ENCODE measurements around the gene CAMK1D.
A peak's percentile ranks its signal among the peaks of the same experiment; 100 is the strongest.

The CAMK1D gene

DNA sequence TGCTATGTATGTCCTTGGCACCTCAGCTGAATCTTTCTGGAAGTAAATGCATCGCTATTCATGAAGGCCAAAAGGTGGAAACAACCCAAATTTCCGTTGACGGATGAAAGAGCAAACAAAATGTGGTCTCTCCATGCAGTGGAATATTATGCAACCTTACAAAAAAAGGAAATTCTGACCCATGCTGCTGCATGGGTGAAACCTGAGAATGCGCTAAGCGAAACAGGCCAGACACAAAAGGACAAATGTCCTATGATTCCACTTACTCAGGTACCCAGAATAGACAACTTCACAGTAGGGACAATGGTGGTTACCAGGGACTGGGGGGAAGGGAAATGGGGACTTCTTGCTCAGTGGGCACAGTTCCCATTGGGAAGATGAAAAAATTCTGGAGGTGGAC, 158.8 kb downstream of the CAMK1D start:
- DNase-seq (no peak), ATAC-seq (ENCODE audit: insufficient read depth, low read depth) (no peak)
- H3K4me3 ChIP-seq (ENCODE audit: low read depth in 1 of 2, low read length in 2 of 2): no peak overlapping the region
- H3K4me2 ChIP-seq (ENCODE audit: insufficient read depth, low read length): no peak overlapping the region
- H2AFZ ChIP-seq (ENCODE audit: low read depth, low read length): no peak overlapping the region
- H3K4me1 ChIP-seq (ENCODE audit: insufficient read depth, low read length): no peaks in the 10 kb centered on the region
- H3K27me3 ChIP-seq (ENCODE audit: insufficient read depth, low read length, poor library complexity): no peaks in the 10 kb centered on the region
- H3K9ac ChIP-seq (ENCODE audit: low read depth, low read length): no peak overlapping the region
- no peaks in the 10 kb centered on the region for H3K36me3 ChIP-seq (ENCODE audit: insufficient read depth, low read length)
- TF ChIP-seq, protein P1, sequence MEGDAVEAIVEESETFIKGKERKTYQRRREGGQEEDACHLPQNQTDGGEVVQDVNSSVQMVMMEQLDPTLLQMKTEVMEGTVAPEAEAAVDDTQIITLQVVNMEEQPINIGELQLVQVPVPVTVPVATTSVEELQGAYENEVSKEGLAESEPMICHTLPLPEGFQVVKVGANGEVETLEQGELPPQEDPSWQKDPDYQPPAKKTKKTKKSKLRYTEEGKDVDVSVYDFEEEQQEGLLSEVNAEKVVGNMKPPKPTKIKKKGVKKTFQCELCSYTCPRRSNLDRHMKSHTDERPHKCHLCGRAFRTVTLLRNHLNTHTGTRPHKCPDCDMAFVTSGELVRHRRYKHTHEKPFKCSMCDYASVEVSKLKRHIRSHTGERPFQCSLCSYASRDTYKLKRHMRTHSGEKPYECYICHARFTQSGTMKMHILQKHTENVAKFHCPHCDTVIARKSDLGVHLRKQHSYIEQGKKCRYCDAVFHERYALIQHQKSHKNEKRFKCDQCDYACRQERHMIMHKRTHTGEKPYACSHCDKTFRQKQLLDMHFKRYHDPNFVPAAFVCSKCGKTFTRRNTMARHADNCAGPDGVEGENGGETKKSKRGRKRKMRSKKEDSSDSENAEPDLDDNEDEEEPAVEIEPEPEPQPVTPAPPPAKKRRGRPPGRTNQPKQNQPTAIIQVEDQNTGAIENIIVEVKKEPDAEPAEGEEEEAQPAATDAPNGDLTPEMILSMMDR (IDR thresholded peaks at IDR 0.05; ENCODE audit: borderline replicate concordance, extremely low read depth, low read length, poor library complexity, severe bottlenecking): no peak
- no peak for TF ChIP-seq EZH2 (IDR thresholded peaks at IDR 0.05; ENCODE audit: borderline replicate concordance, low read depth, low read length, severe bottlenecking)
- H3K9me3 ChIP-seq (ENCODE audit: insufficient read depth, low read length, severe bottlenecking): no peaks in the 10 kb centered on the region
- peaks cover 3% of the 10 kb centered on the region; the same call in 1 of the 2 replicates for H4K20me1 ChIP-seq (ENCODE audit: insufficient read depth, low read length)
- H3K27ac ChIP-seq (ENCODE audit: low read length): no peak overlapping the region
- H3K79me2 ChIP-seq (ENCODE audit: insufficient read depth, low read length): no peaks in the 10 kb centered on the region

DNA sequence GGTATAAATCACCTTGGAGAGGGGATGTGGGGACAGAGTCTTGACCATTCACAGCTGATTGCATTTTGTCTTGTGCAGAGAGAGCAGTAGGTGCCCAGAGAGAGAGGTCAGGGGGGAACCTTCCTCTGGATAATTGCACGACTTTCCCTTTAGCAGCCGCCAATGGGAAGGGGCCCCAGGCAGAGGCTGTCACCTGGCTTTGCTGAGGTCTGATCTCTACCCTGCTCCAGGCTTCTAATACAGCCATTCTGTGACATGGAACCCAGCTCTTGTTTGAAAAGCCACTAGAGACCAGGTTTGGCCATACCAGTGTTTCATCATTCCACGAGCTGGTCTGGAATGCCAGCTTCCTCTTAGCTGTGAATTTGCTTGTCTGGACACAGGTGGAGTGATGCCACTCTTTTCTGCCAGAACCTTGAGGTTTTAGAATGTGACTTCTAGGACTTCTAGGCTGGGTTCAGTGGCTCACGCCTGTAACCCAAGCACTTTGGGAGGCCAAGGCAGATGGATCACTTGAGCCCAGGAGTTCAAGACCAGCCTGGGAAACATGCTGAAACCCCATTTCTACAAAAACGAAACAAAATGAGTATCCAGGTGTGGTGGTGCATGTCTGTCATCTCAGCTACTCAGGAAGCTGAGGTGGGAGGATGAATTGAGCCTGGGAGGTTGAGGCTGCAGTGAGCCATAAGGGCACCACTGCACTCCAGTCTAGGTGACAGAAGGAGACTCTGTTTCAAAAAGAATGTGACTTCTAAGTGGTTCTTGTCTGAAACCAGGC, 159.9 kb downstream of the CAMK1D start:
- Histone ChIP-seq H3K9ac (ENCODE audit: low read depth, low read length) (no peak overlapping the region), H3K9me3 (ENCODE audit: insufficient read depth, low read length, severe bottlenecking) (no peaks in the 10 kb centered on the region), H2AFZ (ENCODE audit: low read depth, low read length) (no peak overlapping the region), H3K27me3 (ENCODE audit: insufficient read depth, low read length, poor library complexity) (no peaks in the 10 kb centered on the region), H3K79me2 (ENCODE audit: insufficient read depth, low read length) (no peaks in the 10 kb centered on the region), H3K36me3 (ENCODE audit: insufficient read depth, low read length) (no peaks in the 10 kb centered on the region), H3K27ac (ENCODE audit: low read length) (no peak overlapping the region), H3K4me3 (ENCODE audit: low read depth in 1 of 2, low read length in 2 of 2) (no peak overlapping the region), H3K4me2 (ENCODE audit: insufficient read depth, low read length) (no peak overlapping the region), H4K20me1 (ENCODE audit: insufficient read depth, low read length) (peaks cover 2% of the 10 kb centered on the region; the same call in 1 of the 2 replicates), H3K4me1 (ENCODE audit: insufficient read depth, low read length) (no peaks in the 10 kb centered on the region)
- DNase-seq (no peak), ATAC-seq (ENCODE audit: insufficient read depth, low read depth) (peak; percentile 55; the same call in 1 of the 3 replicates)
- no peak for TF ChIP-seq EZH2 (IDR thresholded peaks at IDR 0.05; ENCODE audit: borderline replicate concordance, low read depth, low read length, severe bottlenecking)
- TF ChIP-seq, protein P1 (IDR thresholded peaks at IDR 0.05; ENCODE audit: borderline replicate concordance, extremely low read depth, low read length, poor library complexity, severe bottlenecking): no peak

DNA sequence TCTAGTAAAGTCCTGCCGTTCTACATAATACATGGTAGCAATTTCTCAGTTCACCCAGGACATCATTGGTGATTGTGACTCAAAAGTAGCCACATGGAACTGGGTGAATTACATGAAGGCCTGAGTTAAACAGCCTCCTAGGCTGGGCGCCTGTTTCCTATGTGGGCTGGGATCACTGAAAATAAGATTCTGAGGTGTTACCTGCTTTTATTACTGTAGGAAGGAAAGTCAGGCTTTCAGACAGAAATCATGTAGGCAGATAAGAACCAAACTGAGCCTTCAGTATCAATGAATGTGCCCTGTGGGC, 160.4 kb downstream of the CAMK1D start:
- H2AFZ ChIP-seq (ENCODE audit: low read depth, low read length): no peak overlapping the region
- TF ChIP-seq EZH2 (IDR thresholded peaks at IDR 0.05; ENCODE audit: borderline replicate concordance, low read depth, low read length, severe bottlenecking): no peak
- TF ChIP-seq, protein P1 (IDR thresholded peaks at IDR 0.05; ENCODE audit: borderline replicate concordance, extremely low read depth, low read length, poor library complexity, severe bottlenecking): no peak
- peaks cover 1% of the 10 kb centered on the region; the same call in 1 of the 2 replicates for H4K20me1 ChIP-seq (ENCODE audit: insufficient read depth, low read length)
- ATAC-seq (ENCODE audit: insufficient read depth, low read depth) (no peak), DNase-seq (no peak)
- no peak overlapping the region for H3K4me2 ChIP-seq (ENCODE audit: insufficient read depth, low read length)
- H3K4me3 ChIP-seq (ENCODE audit: low read depth in 1 of 2, low read length in 2 of 2): no peak overlapping the region
- no peak overlapping the region for H3K27ac ChIP-seq (ENCODE audit: low read length)
- H3K4me1 ChIP-seq (ENCODE audit: insufficient read depth, low read length): no peaks in the 10 kb centered on the region
- H3K36me3 ChIP-seq (ENCODE audit: insufficient read depth, low read length): no peaks in the 10 kb centered on the region
- H3K9ac ChIP-seq (ENCODE audit: low read depth, low read length): no peak overlapping the region
- no peaks in the 10 kb centered on the region for H3K9me3 ChIP-seq (ENCODE audit: insufficient read depth, low read length, severe bottlenecking)
- H3K79me2 ChIP-seq (ENCODE audit: insufficient read depth, low read length): no peaks in the 10 kb centered on the region
- H3K27me3 ChIP-seq (ENCODE audit: insufficient read depth, low read length, poor library complexity): no peaks in the 10 kb centered on the region

Measured in DND-41 (cell line).